Nephron (organoid): ENCODE measurements around the gene ADTRP.

Experiments
- H3K27ac Mint-ChIP-seq, 3 experiments: 2 replicates each; pipeline ENCODE4 v1.8.0; 2020; ENCODE audit warnings: mixed read lengths in 3 of 3, mild to moderate bottlenecking in 2 of 3, moderate library complexity in 1 of 3
- H3K27me3 Mint-ChIP-seq: 2 replicates; pipeline ENCODE4 v1.8.0; 2021; ENCODE audit warnings: low read depth, mild to moderate bottlenecking, moderate library complexity, mixed read lengths
- H3K36me3 Mint-ChIP-seq: 2 replicates; pipeline ENCODE4 v1.8.0; 2020; ENCODE audit warnings: low read depth, mixed read lengths
- H3K4me1 Mint-ChIP-seq: 2 replicates; pipeline ENCODE4 v1.8.0; 2020; ENCODE audit warnings: mixed read lengths
- H3K4me3 Mint-ChIP-seq, 3 experiments: 2 replicates each; pipeline ENCODE4 v1.8.0; 2020; ENCODE audit warnings: mild to moderate bottlenecking in 3 of 3, mixed read lengths in 3 of 3, moderate library complexity in 2 of 3
- H3K9me3 Mint-ChIP-seq: 2 replicates; pipeline ENCODE4 v1.8.0; 2020; ENCODE audit warnings: mixed read lengths
- CTCF ChIP-seq, 3 experiments: fragments of 200-600 bp; sonication (generic); IDR thresholded peaks; one replicate each; pipeline ENCODE4 v1.5.0; 2021; ENCODE audit warnings: antibody characterized with exemption in 3 of 3; ENCODE audit not compliant: unreplicated experiment in 3 of 3

Gene ADTRP

GRCh38 chr6:11806561-11807317 lies 28.1 kb upstream of the ADTRP start:
- no peak for TF ChIP-seq CTCF (IDR thresholded peaks at IDR 0.05; ENCODE audit: unreplicated experiment in 3 of 3)
- no peaks in the 10 kb centered on the region for H3K36me3 Mint-ChIP-seq
- H3K27ac Mint-ChIP-seq: no peak overlapping the region
- no peak overlapping the region for H3K4me3 Mint-ChIP-seq
- H3K27me3 Mint-ChIP-seq: no peaks in the 10 kb centered on the region
- H3K4me1 Mint-ChIP-seq: peaks cover 48% of the 10 kb centered on the region
- H3K9me3 Mint-ChIP-seq: no peaks in the 10 kb centered on the region

- H3K4me1 Mint-ChIP-seq: peaks cover 36% of the 10 kb centered on the region
- no peak for TF ChIP-seq CTCF (IDR thresholded peaks at IDR 0.05; ENCODE audit: unreplicated experiment in 3 of 3)
- H3K27me3 Mint-ChIP-seq: no peaks in the 10 kb centered on the region
- no peaks in the 10 kb centered on the region for H3K9me3 Mint-ChIP-seq
- H3K36me3 Mint-ChIP-seq: no peaks in the 10 kb centered on the region
- H3K4me3 Mint-ChIP-seq: no peak overlapping the region
- no peak overlapping the region for H3K27ac Mint-ChIP-seq
Measured at GRCh38 chr6:11805259-11806053, 26.9 kb upstream of the ADTRP start.

- Mint-ChIP-seq H3K9me3 (no peaks in the 10 kb centered on the region), H3K27me3 (no peaks in the 10 kb centered on the region), H3K4me1 (peaks cover 28% of the 10 kb centered on the region), H3K27ac (no peak overlapping the region), H3K36me3 (no peaks in the 10 kb centered on the region), H3K4me3 (no peak overlapping the region)
- no peak for TF ChIP-seq CTCF (IDR thresholded peaks at IDR 0.05; ENCODE audit: unreplicated experiment in 3 of 3)
Measured at GRCh38 chr6:11804701-11805100, 26.1 kb upstream of the ADTRP start.

- no peaks in the 10 kb centered on the region for H3K9me3 Mint-ChIP-seq
Measured at GRCh38 chr6:11804135-11804534, 25.5 kb upstream of the ADTRP start.

GRCh38 chr6:11803591-11803971 lies 25.0 kb upstream of the ADTRP start:
- Mint-ChIP-seq H3K36me3 (no peaks in the 10 kb centered on the region), H3K4me3 (no peak overlapping the region), H3K4me1 (peaks cover 18% of the 10 kb centered on the region), H3K27ac (no peak overlapping the region), H3K27me3 (no peaks in the 10 kb centered on the region), H3K9me3 (no peaks in the 10 kb centered on the region)
- TF ChIP-seq CTCF (IDR thresholded peaks at IDR 0.05; ENCODE audit: unreplicated experiment in 3 of 3): no peak

More at GRCh38 chr6:11804135-11804534, 25.5 kb upstream of the ADTRP start:
- Mint-ChIP-seq H3K4me3 (no peak overlapping the region), H3K27me3 (no peaks in the 10 kb centered on the region), H3K4me1 (peaks cover 22% of the 10 kb centered on the region), H3K27ac (no peak overlapping the region), H3K36me3 (no peaks in the 10 kb centered on the region)
- no peak for TF ChIP-seq CTCF (IDR thresholded peaks at IDR 0.05; ENCODE audit: unreplicated experiment in 3 of 3)
